ENCODE data around the gene POMT1. TPM values are rescaled to one million over a fixed set of nuclear protein-coding genes. Genes with fewer than 3 reads are reported as not detected.

The POMT1 gene
- total and polyA plus RNA-seq, 2 of the 8 experiments (the other 6 are each of a cell fraction or from before 2014, with no cell fraction given), result 22.3 to 33.2 TPM

- TF ChIP-seq RFX5 (IDR thresholded peaks at IDR 0.05; ENCODE audit: borderline replicate concordance, low read depth, low read length) (no peak), POLR2AphosphoS5 (IDR thresholded peaks at IDR 0.05; ENCODE audit: low read depth, low read length) (peak; percentile 69; the same call in 1 of the 2 replicates), TAF7 (optimal IDR thresholded peaks at IDR 0.05; ENCODE audit: borderline replicate concordance, low read depth, low read length) (no peak), ATF2 (IDR thresholded peaks at IDR 0.05; ENCODE audit: low read length) (no peak), CBX8 (IDR thresholded peaks at IDR 0.05; ENCODE audit: borderline replicate concordance, low read depth, low read length) (no peak), TEAD4 (IDR thresholded peaks at IDR 0.05; ENCODE audit: low read depth, low read length) (no peak), CHD7 (IDR thresholded peaks at IDR 0.05; ENCODE audit: insufficient replicate concordance, low read length) (no peak), HDAC6 (IDR thresholded peaks at IDR 0.05; ENCODE audit: low read depth, low read length) (no peak)
Observed at GRCh38 chr9:131502781-131503625, at the start of gene POMT1 (continued).
